HG03571 (cell line): ENCODE data around the gene FBXL3.
"Not testable (repeated sequence)": the region's sequence is repeated elsewhere in the genome, so short reads cannot be mapped to it uniquely, and the experiment has no call there.

Source experiments
- ATAC-seq: cut with Tn5 transposase; IDR thresholded peaks from one replicate; pipeline ENCODE4 v1.9.1; 2021; ENCODE audit not compliant: unreplicated experiment

FBXL3 gene

GRCh38 chr13:76991796-76992547 is 35.0 kb downstream of the FBXL3 start, which contains the start of gene CLN5:
TSS of gene CLN5 (plus strand) at chr13:76992081. CDS start at chr13:76992099, 18 bp downstream.
- peak; percentile 95 for ATAC-seq

- peak; percentile 44 for ATAC-seq
Measured at GRCh38 chr13:76991432-76991795, 35.5 kb downstream of the FBXL3 start.

- ATAC-seq = no peak
Measured at GRCh38 chr13:76983676-76984075, 43.3 kb downstream of the FBXL3 start.

GRCh38 chr13:76982061-76982460 is 44.9 kb downstream of the FBXL3 start:
- no peak for ATAC-seq

- peak; percentile 100 for ATAC-seq
Measured at GRCh38 chr13:76980075-76980718, 46.8 kb downstream of the FBXL3 start.

GRCh38 chr13:76976929-76977328 is 50.0 kb downstream of the FBXL3 start:
- no peak for ATAC-seq

GRCh38 chr13:76976490-76976889 is 50.5 kb downstream of the FBXL3 start:
- ATAC-seq = no peak

GRCh38 chr13:76975863-76976262 is 51.1 kb downstream of the FBXL3 start:
- ATAC-seq = no peak

- ATAC-seq = no peak
Measured at GRCh38 chr13:76974618-76974975, 52.4 kb downstream of the FBXL3 start.

GRCh38 chr13:76973920-76974617 is 52.9 kb downstream of the FBXL3 start:
- no peak for ATAC-seq

- ATAC-seq = no peak
Measured at GRCh38 chr13:76971851-76972829, 54.8 kb downstream of the FBXL3 start.

- ATAC-seq = no peak
Measured at GRCh38 chr13:76971215-76971614, 55.7 kb downstream of the FBXL3 start.

- no peak for ATAC-seq
Measured at GRCh38 chr13:76969488-76970365, 57.2 kb downstream of the FBXL3 start.

- no peak for ATAC-seq
Measured at GRCh38 chr13:76968041-76968440, 58.9 kb downstream of the FBXL3 start.

GRCh38 chr13:76967031-76967430 is 59.9 kb downstream of the FBXL3 start:
- ATAC-seq = no peak

GRCh38 chr13:76965759-76966421 is 61.1 kb downstream of the FBXL3 start:
- no peak for ATAC-seq

- not testable (repeated sequence) for ATAC-seq
Measured at GRCh38 chr13:76959734-76960133, 67.2 kb downstream of the FBXL3 start.

- no peak for ATAC-seq
Measured at GRCh38 chr13:76958841-76959432, 68.0 kb downstream of the FBXL3 start.

GRCh38 chr13:76955661-76956060 is 71.3 kb downstream of the FBXL3 start:
- ATAC-seq = no peak
